LNCaP clone FGC (cell line): Measurements from ENCODE around the gene TIMM23B.

Experiments
- DNase-seq: peaks from one replicate; pipeline ENCODE4 v3.0.0-alpha.2; 2011; ENCODE audit warnings: low read depth
- H3K4me3 ChIP-seq: 2 replicates; pipeline ENCODE4 v1.5.1; 2011; ENCODE audit warnings: mild to moderate bottlenecking, low read depth, low read length, control low read depth
- TF ChIP-seq, protein P1 (sequence below): IDR thresholded peaks from 2 replicates; pipeline ENCODE4 v1.5.1; 2012; ENCODE audit warnings: mild to moderate bottlenecking; ENCODE audit not compliant: control insufficient read depth, insufficient read depth; ENCODE audit errors: extremely low read depth

Gene TIMM23B

DNA sequence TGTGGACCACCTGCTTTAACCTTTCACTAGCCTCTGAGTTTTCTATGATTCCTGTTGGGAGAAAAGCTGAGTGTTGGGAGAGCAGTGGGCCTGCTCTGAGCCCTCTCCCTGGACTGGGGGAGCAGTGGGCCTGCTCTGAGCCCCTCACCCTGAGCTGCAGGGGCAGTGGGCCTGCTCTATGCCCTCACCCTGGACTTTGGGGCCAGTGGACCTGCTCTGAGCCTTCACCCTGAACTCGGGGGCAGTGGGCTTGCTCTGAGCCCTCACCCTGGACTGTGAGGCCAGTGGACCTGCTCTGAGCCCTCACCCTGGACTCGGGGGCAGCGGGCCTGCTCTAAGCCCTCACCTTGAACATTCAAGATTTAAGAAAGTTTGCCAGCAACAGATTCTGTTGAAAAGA, 79.8 kb downstream of the TIMM23B start:
- TF ChIP-seq, protein P1, sequence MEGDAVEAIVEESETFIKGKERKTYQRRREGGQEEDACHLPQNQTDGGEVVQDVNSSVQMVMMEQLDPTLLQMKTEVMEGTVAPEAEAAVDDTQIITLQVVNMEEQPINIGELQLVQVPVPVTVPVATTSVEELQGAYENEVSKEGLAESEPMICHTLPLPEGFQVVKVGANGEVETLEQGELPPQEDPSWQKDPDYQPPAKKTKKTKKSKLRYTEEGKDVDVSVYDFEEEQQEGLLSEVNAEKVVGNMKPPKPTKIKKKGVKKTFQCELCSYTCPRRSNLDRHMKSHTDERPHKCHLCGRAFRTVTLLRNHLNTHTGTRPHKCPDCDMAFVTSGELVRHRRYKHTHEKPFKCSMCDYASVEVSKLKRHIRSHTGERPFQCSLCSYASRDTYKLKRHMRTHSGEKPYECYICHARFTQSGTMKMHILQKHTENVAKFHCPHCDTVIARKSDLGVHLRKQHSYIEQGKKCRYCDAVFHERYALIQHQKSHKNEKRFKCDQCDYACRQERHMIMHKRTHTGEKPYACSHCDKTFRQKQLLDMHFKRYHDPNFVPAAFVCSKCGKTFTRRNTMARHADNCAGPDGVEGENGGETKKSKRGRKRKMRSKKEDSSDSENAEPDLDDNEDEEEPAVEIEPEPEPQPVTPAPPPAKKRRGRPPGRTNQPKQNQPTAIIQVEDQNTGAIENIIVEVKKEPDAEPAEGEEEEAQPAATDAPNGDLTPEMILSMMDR, result no peak
- H3K4me3 ChIP-seq, result no peak overlapping the region
- DNase-seq, result no peak
